ENCODE results near the gene DUSP22. TPM values are rescaled to one million over a fixed set of nuclear protein-coding genes. Genes with fewer than 3 reads are reported as not detected.

The DUSP22 gene
- total RNA-seq, 1 experiment from 2014 or later: 16.0 TPM

- Histone ChIP-seq H3K4me1 (ENCODE audit: insufficient read depth, low read length, poor library complexity, severe bottlenecking) (no peaks in the 10 kb centered on the region), H3K27ac (ENCODE audit: low read depth, low read length, poor library complexity, severe bottlenecking) (no peak overlapping the region), H3K4me3 (ENCODE audit: low read depth, low read length, poor library complexity, severe bottlenecking) (no peak overlapping the region), H3K9me3 (ENCODE audit: low read depth, low read length, poor library complexity, severe bottlenecking) (no peaks in the 10 kb centered on the region), H3K36me3 (ENCODE audit: insufficient read depth, low read length, poor library complexity, severe bottlenecking) (no peaks in the 10 kb centered on the region), H3K27me3 (replicated peaks; ENCODE audit: insufficient read depth, low read depth, low read length, poor library complexity) (no peaks in the 10 kb centered on the region)
- BruUV-seq (replicated peaks): no TSS peak
- ChIA-PET CTCF (no interaction called here), POLR2A (ENCODE audit: low non-redundant PET) (no interaction called here)
- TF ChIP-seq, protein P1, sequence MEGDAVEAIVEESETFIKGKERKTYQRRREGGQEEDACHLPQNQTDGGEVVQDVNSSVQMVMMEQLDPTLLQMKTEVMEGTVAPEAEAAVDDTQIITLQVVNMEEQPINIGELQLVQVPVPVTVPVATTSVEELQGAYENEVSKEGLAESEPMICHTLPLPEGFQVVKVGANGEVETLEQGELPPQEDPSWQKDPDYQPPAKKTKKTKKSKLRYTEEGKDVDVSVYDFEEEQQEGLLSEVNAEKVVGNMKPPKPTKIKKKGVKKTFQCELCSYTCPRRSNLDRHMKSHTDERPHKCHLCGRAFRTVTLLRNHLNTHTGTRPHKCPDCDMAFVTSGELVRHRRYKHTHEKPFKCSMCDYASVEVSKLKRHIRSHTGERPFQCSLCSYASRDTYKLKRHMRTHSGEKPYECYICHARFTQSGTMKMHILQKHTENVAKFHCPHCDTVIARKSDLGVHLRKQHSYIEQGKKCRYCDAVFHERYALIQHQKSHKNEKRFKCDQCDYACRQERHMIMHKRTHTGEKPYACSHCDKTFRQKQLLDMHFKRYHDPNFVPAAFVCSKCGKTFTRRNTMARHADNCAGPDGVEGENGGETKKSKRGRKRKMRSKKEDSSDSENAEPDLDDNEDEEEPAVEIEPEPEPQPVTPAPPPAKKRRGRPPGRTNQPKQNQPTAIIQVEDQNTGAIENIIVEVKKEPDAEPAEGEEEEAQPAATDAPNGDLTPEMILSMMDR (conservative IDR thresholded peaks at IDR 0.05; ENCODE audit: low read depth, low read length): no peak
- no peak for TF ChIP-seq EZH2 (IDR thresholded peaks at IDR 0.05; ENCODE audit: borderline replicate concordance, low read depth, low read length, poor library complexity, severe bottlenecking)
- no peak for DNase-seq (ENCODE audit: low spot score)
- intact Hi-C loops (cut with micrococcal nuclease; ENCODE audit: unreplicated experiment): no loop called here
Observed at GRCh38 chr6:331622-332521, 39.6 kb downstream of the DUSP22 start.

DNA sequence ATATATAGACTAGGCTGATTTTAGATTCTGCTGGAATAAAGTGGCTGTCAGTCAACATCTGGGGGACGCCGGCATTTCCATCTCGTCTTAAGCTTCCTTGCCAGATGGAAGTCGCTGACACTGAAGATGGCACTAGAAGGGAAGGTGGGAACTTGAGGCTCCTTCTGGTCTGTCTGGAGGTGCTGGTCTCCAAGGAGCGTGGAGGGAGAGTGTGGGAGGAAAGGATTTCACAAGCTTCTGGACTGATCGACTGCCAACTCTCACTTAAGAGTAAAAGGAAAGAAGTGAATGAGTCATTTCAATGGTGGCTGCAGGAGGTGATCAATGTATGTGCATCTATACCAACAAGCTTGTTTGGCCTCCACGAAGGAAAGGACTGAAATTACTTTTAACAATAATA is 40.4 kb downstream of the DUSP22 start:
- Histone ChIP-seq H3K27me3 (replicated peaks; ENCODE audit: insufficient read depth, low read depth, low read length, poor library complexity) (no peaks in the 10 kb centered on the region), H3K9me3 (ENCODE audit: low read depth, low read length, poor library complexity, severe bottlenecking) (no peaks in the 10 kb centered on the region), H3K4me3 (ENCODE audit: low read depth, low read length, poor library complexity, severe bottlenecking) (no peak overlapping the region), H3K27ac (ENCODE audit: low read depth, low read length, poor library complexity, severe bottlenecking) (no peak overlapping the region), H3K36me3 (ENCODE audit: insufficient read depth, low read length, poor library complexity, severe bottlenecking) (no peaks in the 10 kb centered on the region), H3K4me1 (ENCODE audit: insufficient read depth, low read length, poor library complexity, severe bottlenecking) (no peaks in the 10 kb centered on the region)
- peak; percentile 22 for DNase-seq (ENCODE audit: low spot score)
- CTCF ChIA-PET: no interaction called here
- POLR2A ChIA-PET (ENCODE audit: low non-redundant PET): no interaction called here
- intact Hi-C loops (cut with micrococcal nuclease; ENCODE audit: unreplicated experiment): no loop called here
- no peak for TF ChIP-seq EZH2 (IDR thresholded peaks at IDR 0.05; ENCODE audit: borderline replicate concordance, low read depth, low read length, poor library complexity, severe bottlenecking)
- TF ChIP-seq, protein P1 (conservative IDR thresholded peaks at IDR 0.05; ENCODE audit: low read depth, low read length): no peak
- BruUV-seq (replicated peaks): no TSS peak

DNA sequence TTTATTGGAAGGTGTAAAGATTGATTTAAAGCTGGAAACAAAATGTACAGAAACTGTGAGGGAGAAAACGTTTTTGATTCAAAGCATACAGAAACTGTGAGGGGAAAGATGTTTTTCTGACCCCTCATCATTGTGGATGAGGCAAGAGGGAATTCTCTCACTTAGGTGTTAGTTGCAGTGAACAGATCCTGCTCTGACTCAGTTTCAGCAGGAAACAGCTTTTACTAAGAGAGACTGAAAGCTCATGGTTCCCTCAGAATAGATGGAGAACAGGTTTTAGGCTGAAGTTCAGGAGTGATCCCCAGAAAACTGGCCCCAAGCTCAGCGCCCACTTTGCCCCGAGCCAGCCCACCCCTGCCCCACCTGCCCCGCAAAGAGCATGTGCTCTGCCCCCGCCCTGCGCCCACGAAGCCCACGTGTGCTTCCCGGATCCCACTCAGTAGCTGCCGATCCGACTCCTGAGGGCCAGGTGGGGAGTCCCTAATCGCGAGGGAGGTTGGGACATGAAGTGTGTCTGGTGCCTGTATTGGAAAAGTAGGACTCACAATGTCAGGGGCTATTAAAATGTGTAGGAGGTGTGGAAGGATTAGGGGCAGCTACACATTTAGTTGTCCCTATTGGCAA is 41.2 kb downstream of the DUSP22 start:
- DNase-seq (ENCODE audit: low spot score): no peak
- BruUV-seq (replicated peaks): no TSS peak
- CTCF ChIA-PET: no interaction called here

More for the DNA sequence above, 41.2 kb downstream of the DUSP22 start:
- no peaks in the 10 kb centered on the region for H3K36me3 ChIP-seq (ENCODE audit: insufficient read depth, low read length, poor library complexity, severe bottlenecking)
- intact Hi-C loops (cut with micrococcal nuclease; ENCODE audit: unreplicated experiment): no loop called here
- H3K4me1 ChIP-seq (ENCODE audit: insufficient read depth, low read length, poor library complexity, severe bottlenecking): no peaks in the 10 kb centered on the region
- H3K4me3 ChIP-seq (ENCODE audit: low read depth, low read length, poor library complexity, severe bottlenecking): no peak overlapping the region
- no peak for TF ChIP-seq EZH2 (IDR thresholded peaks at IDR 0.05; ENCODE audit: borderline replicate concordance, low read depth, low read length, poor library complexity, severe bottlenecking)
- TF ChIP-seq, protein P1 (conservative IDR thresholded peaks at IDR 0.05; ENCODE audit: low read depth, low read length): no peak
- H3K27ac ChIP-seq (ENCODE audit: low read depth, low read length, poor library complexity, severe bottlenecking): no peak overlapping the region
- H3K27me3 ChIP-seq (replicated peaks; ENCODE audit: insufficient read depth, low read depth, low read length, poor library complexity): no peaks in the 10 kb centered on the region
- POLR2A ChIA-PET (ENCODE audit: low non-redundant PET): no interaction called here
- H3K9me3 ChIP-seq (ENCODE audit: low read depth, low read length, poor library complexity, severe bottlenecking): no peaks in the 10 kb centered on the region
